ENCODE data around the gene SMNDC1.
A peak's percentile ranks its signal among the peaks of the same experiment; 100 is the strongest.
"Not testable (repeated sequence)": the region's sequence is repeated elsewhere in the genome, so short reads cannot be mapped to it uniquely, and the experiment has no call there.

SMNDC1 gene

GRCh38 chr10:110304780-110305421 is at the start of gene SMNDC1:
Gene SMNDC1 (minus strand): TSS chr10:110304920. CDS start chr10:110303587, 1,333 bp downstream.
- DNase-seq (ENCODE audit: low spot score): peak; percentile 78

GRCh38 chr10:110354322-110354766 is 49.6 kb upstream of the SMNDC1 start:
- peak; percentile 77 for DNase-seq (ENCODE audit: low spot score)

GRCh38 chr10:110353244-110354119 is 48.8 kb upstream of the SMNDC1 start:
- no peak for DNase-seq (ENCODE audit: low spot score)

- no peak for DNase-seq (ENCODE audit: low spot score)
These were observed 48.2 kb upstream of the SMNDC1 start for GRCh38 chr10:110352930-110353243.

- no peak for DNase-seq (ENCODE audit: low spot score)
These were observed 46.1 kb upstream of the SMNDC1 start for GRCh38 chr10:110350812-110351211.

- DNase-seq (ENCODE audit: low spot score): no peak
These were observed 45.1 kb upstream of the SMNDC1 start for GRCh38 chr10:110349831-110350230.

GRCh38 chr10:110349386-110349785 is 44.7 kb upstream of the SMNDC1 start:
- no peak for DNase-seq (ENCODE audit: low spot score)

- DNase-seq (ENCODE audit: low spot score): no peak
These were observed 43.6 kb upstream of the SMNDC1 start for GRCh38 chr10:110348336-110348735.

GRCh38 chr10:110346914-110347313 is 42.2 kb upstream of the SMNDC1 start:
- no peak for DNase-seq (ENCODE audit: low spot score)

GRCh38 chr10:110345286-110345685 is 40.6 kb upstream of the SMNDC1 start:
- DNase-seq (ENCODE audit: low spot score): no peak

- DNase-seq (ENCODE audit: low spot score): no peak
These were observed 39.9 kb upstream of the SMNDC1 start for GRCh38 chr10:110344622-110345021.

GRCh38 chr10:110343947-110344346 is 39.2 kb upstream of the SMNDC1 start:
- DNase-seq (ENCODE audit: low spot score): no peak

GRCh38 chr10:110340816-110341215 is 36.1 kb upstream of the SMNDC1 start:
- DNase-seq (ENCODE audit: low spot score): no peak

GRCh38 chr10:110340122-110340521 is 35.4 kb upstream of the SMNDC1 start:
- DNase-seq (ENCODE audit: low spot score): no peak

- no peak for DNase-seq (ENCODE audit: low spot score)
These were observed 33.2 kb upstream of the SMNDC1 start for GRCh38 chr10:110337906-110338305.

GRCh38 chr10:110337401-110337800 is 32.7 kb upstream of the SMNDC1 start:
- DNase-seq (ENCODE audit: low spot score): no peak

- no peak for DNase-seq (ENCODE audit: low spot score)
These were observed 31.5 kb upstream of the SMNDC1 start for GRCh38 chr10:110336111-110336721.

GRCh38 chr10:110335314-110336064 is 30.8 kb upstream of the SMNDC1 start:
- DNase-seq (ENCODE audit: low spot score): no peak

- no peak for DNase-seq (ENCODE audit: low spot score)
These were observed 29.4 kb upstream of the SMNDC1 start for GRCh38 chr10:110334061-110334656.

GRCh38 chr10:110331226-110331795 is 26.6 kb upstream of the SMNDC1 start:
- not testable (repeated sequence) for DNase-seq (ENCODE audit: low spot score)

GRCh38 chr10:110330675-110331074 is 26.0 kb upstream of the SMNDC1 start:
- DNase-seq (ENCODE audit: low spot score): no peak
